Measurements from ENCODE around the gene MORN1.
"Not testable (repeated sequence)": the region's sequence is repeated elsewhere in the genome, so short reads cannot be mapped to it uniquely, and the experiment has no call there.

The MORN1 gene

GRCh38 chr1:2342384-2343022, 48.9 kb downstream of the MORN1 start:
- no peak overlapping the region for H2AFZ ChIP-seq (ENCODE audit: low read depth, low read length)
- H3K27me3 ChIP-seq (ENCODE audit: insufficient read depth, low read length), result no peaks in the 10 kb centered on the region
- no peaks in the 10 kb centered on the region for H3K4me1 ChIP-seq (ENCODE audit: insufficient read depth, low read length)
- H3K36me3 ChIP-seq (ENCODE audit: insufficient read depth, low read length), result no peaks in the 10 kb centered on the region
- H3K4me3 ChIP-seq (ENCODE audit: low read length), result no peak overlapping the region
- H3K9me3 ChIP-seq (ENCODE audit: low read length), result no peaks in the 10 kb centered on the region

GRCh38 chr1:2341706-2342383, 49.5 kb downstream of the MORN1 start:
- Histone ChIP-seq H3K4me1 (ENCODE audit: insufficient read depth, low read length) (no peaks in the 10 kb centered on the region), H3K27me3 (ENCODE audit: insufficient read depth, low read length) (no peaks in the 10 kb centered on the region), H3K4me3 (ENCODE audit: low read length) (no peak overlapping the region), H2AFZ (ENCODE audit: low read depth, low read length) (no peak overlapping the region), H3K9me3 (ENCODE audit: low read length) (no peaks in the 10 kb centered on the region), H3K36me3 (ENCODE audit: insufficient read depth, low read length) (no peaks in the 10 kb centered on the region)

GRCh38 chr1:2340918-2341254, 50.5 kb downstream of the MORN1 start:
- no peaks in the 10 kb centered on the region for H3K36me3 ChIP-seq (ENCODE audit: insufficient read depth, low read length)
- H3K4me3 ChIP-seq (ENCODE audit: low read length), result no peak overlapping the region
- no peak overlapping the region for H2AFZ ChIP-seq (ENCODE audit: low read depth, low read length)
- no peaks in the 10 kb centered on the region for H3K27me3 ChIP-seq (ENCODE audit: insufficient read depth, low read length)
- no peaks in the 10 kb centered on the region for H3K4me1 ChIP-seq (ENCODE audit: insufficient read depth, low read length)
- H3K9me3 ChIP-seq (ENCODE audit: low read length), result no peaks in the 10 kb centered on the region

- no peak overlapping the region for H3K4me3 ChIP-seq (ENCODE audit: low read length)
- H2AFZ ChIP-seq (ENCODE audit: low read depth, low read length), result no peak overlapping the region
- H3K36me3 ChIP-seq (ENCODE audit: insufficient read depth, low read length), result no peaks in the 10 kb centered on the region
- no peaks in the 10 kb centered on the region for H3K4me1 ChIP-seq (ENCODE audit: insufficient read depth, low read length)
- no peaks in the 10 kb centered on the region for H3K9me3 ChIP-seq (ENCODE audit: low read length)
- no peaks in the 10 kb centered on the region for H3K27me3 ChIP-seq (ENCODE audit: insufficient read depth, low read length)
Observed at GRCh38 chr1:2340086-2340917, 51.1 kb downstream of the MORN1 start.

GRCh38 chr1:2339206-2340085, 51.9 kb downstream of the MORN1 start:
- Histone ChIP-seq H2AFZ (ENCODE audit: low read depth, low read length) (no peak overlapping the region), H3K4me3 (ENCODE audit: low read length) (no peak overlapping the region), H3K9me3 (ENCODE audit: low read length) (no peaks in the 10 kb centered on the region), H3K4me1 (ENCODE audit: insufficient read depth, low read length) (peaks cover 2% of the 10 kb centered on the region), H3K27me3 (ENCODE audit: insufficient read depth, low read length) (no peaks in the 10 kb centered on the region), H3K36me3 (ENCODE audit: insufficient read depth, low read length) (no peaks in the 10 kb centered on the region)

- no peak overlapping the region for H2AFZ ChIP-seq (ENCODE audit: low read depth, low read length)
- peaks cover 2% of the 10 kb centered on the region for H3K4me1 ChIP-seq (ENCODE audit: insufficient read depth, low read length)
- no peaks in the 10 kb centered on the region for H3K27me3 ChIP-seq (ENCODE audit: insufficient read depth, low read length)
- no peak overlapping the region for H3K4me3 ChIP-seq (ENCODE audit: low read length)
- no peaks in the 10 kb centered on the region for H3K36me3 ChIP-seq (ENCODE audit: insufficient read depth, low read length)
- no peaks in the 10 kb centered on the region for H3K9me3 ChIP-seq (ENCODE audit: low read length)
Observed at GRCh38 chr1:2337501-2337900, 53.9 kb downstream of the MORN1 start.

- H3K4me1 ChIP-seq (ENCODE audit: insufficient read depth, low read length), result peaks cover 2% of the 10 kb centered on the region
- no peaks in the 10 kb centered on the region for H3K27me3 ChIP-seq (ENCODE audit: insufficient read depth, low read length)
- no peaks in the 10 kb centered on the region for H3K9me3 ChIP-seq (ENCODE audit: low read length)
- no peak overlapping the region for H3K4me3 ChIP-seq (ENCODE audit: low read length)
- H3K36me3 ChIP-seq (ENCODE audit: insufficient read depth, low read length), result no peaks in the 10 kb centered on the region
- no peak overlapping the region for H2AFZ ChIP-seq (ENCODE audit: low read depth, low read length)
Observed at GRCh38 chr1:2337081-2337480, 54.3 kb downstream of the MORN1 start.

GRCh38 chr1:2336499-2336898, 54.9 kb downstream of the MORN1 start:
- Histone ChIP-seq H3K9me3 (ENCODE audit: low read length) (no peaks in the 10 kb centered on the region), H3K27me3 (ENCODE audit: insufficient read depth, low read length) (no peaks in the 10 kb centered on the region), H3K4me3 (ENCODE audit: low read length) (no peak overlapping the region), H3K36me3 (ENCODE audit: insufficient read depth, low read length) (no peaks in the 10 kb centered on the region), H2AFZ (ENCODE audit: low read depth, low read length) (no peak overlapping the region), H3K4me1 (ENCODE audit: insufficient read depth, low read length) (peaks cover 2% of the 10 kb centered on the region)

- no peak overlapping the region for H2AFZ ChIP-seq (ENCODE audit: low read depth, low read length)
- peaks cover 6% of the 10 kb centered on the region for H3K4me1 ChIP-seq (ENCODE audit: insufficient read depth, low read length)
- H3K4me3 ChIP-seq (ENCODE audit: low read length), result no peak overlapping the region
- H3K27me3 ChIP-seq (ENCODE audit: insufficient read depth, low read length), result no peaks in the 10 kb centered on the region
- no peaks in the 10 kb centered on the region for H3K9me3 ChIP-seq (ENCODE audit: low read length)
- H3K36me3 ChIP-seq (ENCODE audit: insufficient read depth, low read length), result no peaks in the 10 kb centered on the region
Observed at GRCh38 chr1:2335721-2336455, 55.5 kb downstream of the MORN1 start.

- Histone ChIP-seq H3K4me1 (ENCODE audit: insufficient read depth, low read length) (peaks cover 15% of the 10 kb centered on the region), H3K4me3 (ENCODE audit: low read length) (no peak overlapping the region), H3K36me3 (ENCODE audit: insufficient read depth, low read length) (no peaks in the 10 kb centered on the region)
Observed at GRCh38 chr1:2334883-2335534, 56.3 kb downstream of the MORN1 start.

GRCh38 chr1:2334366-2334765, 57.0 kb downstream of the MORN1 start:
- Histone ChIP-seq H3K4me3 (ENCODE audit: low read length) (no peak overlapping the region), H3K9me3 (ENCODE audit: low read length) (no peaks in the 10 kb centered on the region), H3K36me3 (ENCODE audit: insufficient read depth, low read length) (no peaks in the 10 kb centered on the region), H3K27me3 (ENCODE audit: insufficient read depth, low read length) (no peaks in the 10 kb centered on the region), H3K4me1 (ENCODE audit: insufficient read depth, low read length) (peaks cover 22% of the 10 kb centered on the region), H2AFZ (ENCODE audit: low read depth, low read length) (no peak overlapping the region)

More at GRCh38 chr1:2334883-2335534, 56.3 kb downstream of the MORN1 start:
- Histone ChIP-seq H3K9me3 (ENCODE audit: low read length) (no peaks in the 10 kb centered on the region), H3K27me3 (ENCODE audit: insufficient read depth, low read length) (no peaks in the 10 kb centered on the region), H2AFZ (ENCODE audit: low read depth, low read length) (no peak overlapping the region)

GRCh38 chr1:2331580-2331979, 59.8 kb downstream of the MORN1 start:
- not testable (repeated sequence) for H3K36me3 ChIP-seq (ENCODE audit: insufficient read depth, low read length); H3K27me3 ChIP-seq (ENCODE audit: insufficient read depth, low read length); H3K9me3 ChIP-seq (ENCODE audit: low read length); H2AFZ ChIP-seq (ENCODE audit: low read depth, low read length); H3K4me3 ChIP-seq (ENCODE audit: low read length)
- H3K4me1 ChIP-seq (ENCODE audit: insufficient read depth, low read length), result peaks cover 26% of the 10 kb centered on the region
